ENCODE measurements around the gene CDKAL1. TPM values are rescaled to one million over a fixed set of nuclear protein-coding genes. Genes with fewer than 3 reads are reported as not detected.

CDKAL1 gene
- polyA plus RNA-seq, 2 of the 4 experiments (the other 2 are of a cell fraction): 4.7 to 8.3 TPM

- 100% methylated on average over 1 of the region's 1 CpG for WGBS (ENCODE audit: missing lambda C conversion rate)
- TF ChIP-seq USF2 (IDR thresholded peaks at IDR 0.05): no peak
- TF ChIP-seq EHF (CRISPR knock-in tag; IDR thresholded peaks at IDR 0.05): no peak
- no peak for TF ChIP-seq TFCP2L1 (CRISPR knock-in tag; IDR thresholded peaks at IDR 0.05)
- no peak for TF ChIP-seq MAFK (IDR thresholded peaks at IDR 0.05; ENCODE audit: partially characterized antibody)
- TF ChIP-seq CBX2 (IDR thresholded peaks at IDR 0.05; ENCODE audit: borderline replicate concordance, low read depth): no peak
- peaks cover 11% of the 10 kb centered on the region; the same call in 2 of the 3 replicates for H3K9me3 ChIP-seq
- POLR2A ChIA-PET: no interaction called here
- no peak overlapping the region for H3K27ac ChIP-seq
- CTCF ChIA-PET: no interaction called here
- no peak for ATAC-seq
- no peak for DNase-seq (ENCODE audit: low read depth in 1 of 2, low spot score in 1 of 2)
- peaks cover 20% of the 10 kb centered on the region for H3K4me1 ChIP-seq
- FAIRE-seq: no peak
- H3K4me3 ChIP-seq: no peak overlapping the region
- no peak overlapping the region for H3K4me2 ChIP-seq
Measured at GRCh38 chr6:20816126-20816525, 281.9 kb downstream of the CDKAL1 start.

GRCh38 chr6:20817806-20818320 is 283.6 kb downstream of the CDKAL1 start:
- Histone ChIP-seq H3K4me3 (no peak overlapping the region), H3K27ac (no peak overlapping the region), H3K4me1 (peaks cover 9% of the 10 kb centered on the region), H3K9me3 (peaks cover 10% of the 10 kb centered on the region; the same call in 2 of the 3 replicates), H3K4me2 (no peak overlapping the region)
- no peak for DNase-seq (ENCODE audit: low read depth in 1 of 2, low spot score in 1 of 2)
- ATAC-seq: no peak
- no peak for TF ChIP-seq RARB (CRISPR knock-in tag; IDR thresholded peaks at IDR 0.05)
- no peak for TF ChIP-seq CEBPB (IDR thresholded peaks at IDR 0.05)
- TF ChIP-seq TFCP2L1 (CRISPR knock-in tag; IDR thresholded peaks at IDR 0.05): no peak
- no peak for TF ChIP-seq USF2 (IDR thresholded peaks at IDR 0.05)
- no peak for TF ChIP-seq KDM5A (IDR thresholded peaks at IDR 0.05)
- no peak for TF ChIP-seq SMC3 (IDR thresholded peaks at IDR 0.05)
- TF ChIP-seq TP53 (CRISPR knock-in tag; IDR thresholded peaks at IDR 0.05): no peak
- no peak for TF ChIP-seq CBX8 (IDR thresholded peaks at IDR 0.05)
- no peak for TF ChIP-seq HOXB13 (CRISPR knock-in tag; IDR thresholded peaks at IDR 0.05; ENCODE audit: low read depth)
- TF ChIP-seq RFX5 (IDR thresholded peaks at IDR 0.05): no peak
- no peak for TF ChIP-seq ZSCAN20 (CRISPR knock-in tag; IDR thresholded peaks at IDR 0.05)
- TF ChIP-seq HOXB5 (CRISPR knock-in tag; IDR thresholded peaks at IDR 0.05): no peak
- no peak for TF ChIP-seq POLR2AphosphoS2 (conservative IDR thresholded peaks at IDR 0.05; ENCODE audit: low read length)
- no peak for TF ChIP-seq POLR2A (IDR thresholded peaks at IDR 0.05; ENCODE audit: low read length)
- no peak for TF ChIP-seq PHF8 (IDR thresholded peaks at IDR 0.05; ENCODE audit: borderline replicate concordance, low read depth)
- no peak for TF ChIP-seq FOSB (CRISPR knock-in tag; IDR thresholded peaks at IDR 0.05)
- TF ChIP-seq NR3C1 (IDR thresholded peaks at IDR 0.05): no peak
- TF ChIP-seq RCOR1 (IDR thresholded peaks at IDR 0.05; ENCODE audit: low read depth, low read length): no peak
- no peak for TF ChIP-seq FOSL2 (IDR thresholded peaks at IDR 0.05)
- no peak for TF ChIP-seq FOSL2 (CRISPR knock-in tag; IDR thresholded peaks at IDR 0.05)
- TF ChIP-seq ELK1 (IDR thresholded peaks at IDR 0.05; ENCODE audit: low read depth, low read length): no peak
- ChIA-PET CTCF (no interaction called here), POLR2A (no interaction called here)
- FAIRE-seq: no peak
- WGBS (ENCODE audit: missing lambda C conversion rate): 94% methylated on average over 2 of the region's 2 CpGs

GRCh38 chr6:20819774-20820400 is 285.6 kb downstream of the CDKAL1 start:
- H3K4me2 ChIP-seq: no peak overlapping the region
- CTCF ChIA-PET: no interaction called here
- no peak for FAIRE-seq

More at GRCh38 chr6:20819774-20820400, 285.6 kb downstream of the CDKAL1 start:
- TF ChIP-seq SMC3 (IDR thresholded peaks at IDR 0.05): no peak
- TF ChIP-seq HMGXB4 (CRISPR knock-in tag; IDR thresholded peaks at IDR 0.05; ENCODE audit: borderline replicate concordance): no peak
- no peak for TF ChIP-seq HOXB5 (CRISPR knock-in tag; IDR thresholded peaks at IDR 0.05)
- no peak for TF ChIP-seq MAX (IDR thresholded peaks at IDR 0.05)
- TF ChIP-seq HEYL (CRISPR knock-in tag; IDR thresholded peaks at IDR 0.05): no peak
- no peak for TF ChIP-seq RARB (CRISPR knock-in tag; IDR thresholded peaks at IDR 0.05)
- TF ChIP-seq POLR2A (IDR thresholded peaks at IDR 0.05; ENCODE audit: low read length): no peak
- no peak for TF ChIP-seq ZSCAN20 (CRISPR knock-in tag; IDR thresholded peaks at IDR 0.05)
- POLR2A ChIA-PET: no interaction called here
- Histone ChIP-seq H3K9me3 (no peaks in the 10 kb centered on the region), H3K4me3 (no peak overlapping the region), H3K27ac (no peak overlapping the region), H3K4me1 (peaks cover 9% of the 10 kb centered on the region)
- 96% methylated on average over 7 of the region's 7 CpGs for WGBS (ENCODE audit: missing lambda C conversion rate)
- DNase-seq (ENCODE audit: low read depth in 1 of 2, low spot score in 1 of 2) (no peak), ATAC-seq (no peak)
